GM12872 (cell line): ENCODE data around the gene RBL2.

ENCODE experiments used
- TF ChIP-seq, protein P1 (sequence below): IDR thresholded peaks from 3 replicates; pipeline ENCODE4 v1.5.1; 2011; ENCODE audit warnings: low read depth, mild to moderate bottlenecking, low read length, moderate library complexity; ENCODE audit not compliant: insufficient read depth

Gene RBL2

GRCh38 chr16:53518550-53519416 is 84.5 kb downstream of the RBL2 start:
- TF ChIP-seq, protein P1, sequence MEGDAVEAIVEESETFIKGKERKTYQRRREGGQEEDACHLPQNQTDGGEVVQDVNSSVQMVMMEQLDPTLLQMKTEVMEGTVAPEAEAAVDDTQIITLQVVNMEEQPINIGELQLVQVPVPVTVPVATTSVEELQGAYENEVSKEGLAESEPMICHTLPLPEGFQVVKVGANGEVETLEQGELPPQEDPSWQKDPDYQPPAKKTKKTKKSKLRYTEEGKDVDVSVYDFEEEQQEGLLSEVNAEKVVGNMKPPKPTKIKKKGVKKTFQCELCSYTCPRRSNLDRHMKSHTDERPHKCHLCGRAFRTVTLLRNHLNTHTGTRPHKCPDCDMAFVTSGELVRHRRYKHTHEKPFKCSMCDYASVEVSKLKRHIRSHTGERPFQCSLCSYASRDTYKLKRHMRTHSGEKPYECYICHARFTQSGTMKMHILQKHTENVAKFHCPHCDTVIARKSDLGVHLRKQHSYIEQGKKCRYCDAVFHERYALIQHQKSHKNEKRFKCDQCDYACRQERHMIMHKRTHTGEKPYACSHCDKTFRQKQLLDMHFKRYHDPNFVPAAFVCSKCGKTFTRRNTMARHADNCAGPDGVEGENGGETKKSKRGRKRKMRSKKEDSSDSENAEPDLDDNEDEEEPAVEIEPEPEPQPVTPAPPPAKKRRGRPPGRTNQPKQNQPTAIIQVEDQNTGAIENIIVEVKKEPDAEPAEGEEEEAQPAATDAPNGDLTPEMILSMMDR: no peak

DNA sequence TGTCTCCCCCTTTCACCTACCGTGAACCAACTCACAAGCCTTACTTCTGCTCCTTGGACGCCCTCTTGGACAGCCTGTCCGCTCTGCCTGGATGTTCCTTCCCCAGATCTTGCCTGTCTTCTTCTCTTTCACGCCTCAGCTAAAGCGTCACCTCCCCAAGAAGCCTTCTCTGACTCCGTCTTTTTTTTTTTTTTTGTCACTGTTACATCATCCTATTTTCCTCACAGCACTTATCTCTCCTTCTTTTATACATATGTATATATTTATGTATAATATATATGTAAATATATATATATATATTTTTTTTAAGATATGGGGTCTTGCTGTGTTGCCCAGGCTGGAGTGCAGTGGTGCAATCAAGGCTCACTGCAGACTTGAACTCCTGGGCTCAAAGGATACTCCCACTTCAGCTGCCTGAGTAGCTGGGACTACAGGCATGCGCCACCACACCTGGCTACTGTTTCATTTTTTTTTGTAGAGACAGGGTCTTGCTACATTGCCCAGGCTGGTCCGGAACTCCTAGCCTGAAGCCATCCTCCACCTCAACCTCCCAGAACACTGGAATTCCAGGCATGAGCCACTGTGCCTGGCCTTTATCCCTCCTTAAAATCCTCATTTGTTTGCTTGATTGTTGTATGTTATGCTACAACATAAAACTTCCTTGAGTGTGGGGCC is 85.3 kb downstream of the RBL2 start:
- TF ChIP-seq, protein P1: no peak

DNA sequence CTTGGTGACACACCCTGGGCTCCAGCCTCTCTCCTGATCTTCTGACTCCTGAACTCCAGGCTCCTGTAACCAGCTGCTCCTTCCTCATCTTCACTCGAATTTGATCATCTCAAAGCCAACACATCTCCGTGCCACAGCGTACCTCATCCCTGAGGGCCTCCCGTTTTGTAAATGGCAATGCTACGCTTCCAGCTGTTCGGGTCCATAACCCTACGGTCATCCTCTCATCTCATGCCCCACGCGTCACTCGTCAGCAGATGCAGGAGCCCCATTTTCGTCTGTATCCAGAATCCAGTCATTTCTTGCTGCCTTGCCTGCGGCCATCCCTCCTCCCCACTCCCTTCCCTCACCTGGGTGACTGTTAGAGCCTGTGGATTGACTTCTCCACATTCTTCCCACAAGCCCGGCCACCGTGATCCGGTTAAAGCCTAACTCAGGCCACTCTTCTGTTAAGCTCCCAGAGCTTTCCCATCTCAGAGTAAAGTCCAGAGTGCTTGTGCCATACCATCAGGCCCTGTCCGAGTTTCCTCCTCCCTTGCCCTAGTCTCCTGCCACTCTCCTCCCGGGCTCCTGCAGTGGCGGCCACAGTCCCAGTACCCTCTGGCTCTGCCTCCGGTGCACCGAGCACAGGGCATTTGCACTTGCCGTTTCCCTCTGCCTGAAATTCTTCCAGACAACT is 89.0 kb downstream of the RBL2 start:
- TF ChIP-seq, protein P1: no peak

DNA sequence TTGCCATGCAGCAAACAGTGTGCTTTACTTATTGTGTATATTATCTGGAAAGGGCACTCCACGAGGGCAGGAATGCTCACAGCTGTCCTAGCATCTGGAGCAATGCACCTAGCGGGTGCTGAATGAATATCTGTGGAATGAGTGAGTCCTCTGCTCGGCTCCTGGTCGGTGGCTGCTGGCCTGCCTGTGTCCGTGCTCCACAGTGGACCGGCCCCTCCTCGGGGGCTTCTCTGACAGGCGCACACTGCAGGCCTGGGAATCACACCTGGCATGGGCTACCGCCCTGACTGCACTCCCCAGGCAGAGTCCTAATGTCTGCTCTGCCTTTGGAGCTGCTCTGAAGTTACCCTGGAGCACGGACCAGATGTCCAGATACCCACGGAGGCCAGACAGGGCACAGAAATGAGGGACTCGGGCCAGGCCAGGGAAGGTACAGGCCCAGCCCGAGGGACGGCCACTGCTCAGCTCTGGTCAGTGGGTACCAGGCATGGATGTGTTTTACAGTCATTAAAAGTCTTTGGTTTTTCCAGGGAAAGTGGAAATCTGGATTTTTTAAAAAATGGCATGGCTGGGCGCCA is 89.8 kb downstream of the RBL2 start:
- TF ChIP-seq, protein P1: no peak

GRCh38 chr16:53528797-53529196 is 94.5 kb downstream of the RBL2 start:
- TF ChIP-seq, protein P1: no peak

- TF ChIP-seq, protein P1: no peak
These were observed 95.2 kb downstream of the RBL2 start for GRCh38 chr16:53529513-53529912.

GRCh38 chr16:53530046-53530445 is 95.8 kb downstream of the RBL2 start:
- TF ChIP-seq, protein P1: no peak
